ENCODE results near the gene POC1B. TPM values are rescaled to one million over a fixed set of nuclear protein-coding genes. Genes with fewer than 3 reads are reported as not detected.

POC1B gene
- polyA plus RNA-seq (2013, experiment 1 of 2): 11.5 TPM
- 16.2 TPM for polyA plus RNA-seq (2013, experiment 2 of 2)

DNA sequence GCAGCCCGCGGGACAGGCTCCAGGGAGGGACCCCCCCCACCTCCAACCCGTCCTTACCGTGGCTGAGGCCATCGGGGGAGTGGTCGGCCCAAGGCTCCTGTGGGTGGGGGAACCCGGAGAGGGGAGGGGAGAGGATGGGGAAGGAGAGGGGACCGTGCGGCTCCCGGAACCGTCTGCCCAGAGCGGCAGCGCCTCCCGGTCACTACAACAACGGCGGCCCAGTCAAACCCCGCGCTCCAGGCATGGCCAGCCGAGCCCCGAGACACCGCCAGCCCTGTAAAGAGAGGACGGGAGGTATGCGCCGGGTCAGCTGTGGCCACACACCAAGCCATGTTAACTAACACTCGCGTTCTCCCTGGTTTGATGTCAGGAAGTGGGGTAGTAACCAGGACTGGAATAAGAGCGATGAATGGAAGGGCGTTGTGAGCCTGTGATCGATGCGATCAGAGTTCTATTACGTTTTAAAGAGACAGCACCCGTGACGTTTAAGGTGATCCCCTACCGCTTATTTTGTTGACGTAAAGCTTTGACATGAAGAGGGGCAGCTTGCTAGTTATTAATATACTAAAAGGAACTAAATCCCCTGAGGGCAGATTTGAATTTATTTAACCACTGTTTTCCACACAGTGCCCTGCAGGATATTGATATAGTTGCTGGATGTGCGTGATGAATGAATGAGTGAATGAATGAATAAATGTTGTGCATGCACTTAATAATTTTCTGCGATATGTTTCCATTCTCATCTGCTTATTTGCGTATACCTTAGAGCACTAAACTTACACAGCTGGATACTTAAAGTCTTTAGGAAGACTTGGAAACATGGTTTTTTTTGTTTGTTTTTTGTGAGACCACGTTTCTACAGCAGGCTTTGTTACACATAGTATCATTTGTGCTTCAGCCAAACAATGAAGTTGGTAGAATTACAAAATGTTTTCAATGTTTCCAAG lies at the start of gene POC1B:
Gene POC1B, minus strand, starts transcription at position 224 of the 947 bp plus-strand sequence. Its CDS starts 152 bp downstream, at position 72.
- peaks cover 18% of the 10 kb centered on the region for H3K36me3 ChIP-seq (ENCODE audit: insufficient read depth, low read length)
- H3K4me3 ChIP-seq (ENCODE audit: low read length): peak within 1 kb of the TSS; percentile 94
- peak within 1 kb of the TSS; percentile 78; the same call in 1 of the 2 replicates for H3K27ac ChIP-seq (ENCODE audit: low read depth, low read length)
- 2% methylated on average over 36 of the region's 39 CpGs for WGBS
- no peaks in the 10 kb centered on the region for H3K9me3 ChIP-seq (ENCODE audit: insufficient read depth, low read depth, low read length)
- H3K4me1 ChIP-seq (ENCODE audit: insufficient read depth, low read length): peaks cover 4% of the 10 kb centered on the region; the same call in 1 of the 2 replicates
- peak within 1 kb of the TSS; percentile 74 for H3K9ac ChIP-seq (ENCODE audit: low read depth, low read length)
- H3K27me3 ChIP-seq (ENCODE audit: insufficient read depth, low read length): no peaks in the 10 kb centered on the region

DNA sequence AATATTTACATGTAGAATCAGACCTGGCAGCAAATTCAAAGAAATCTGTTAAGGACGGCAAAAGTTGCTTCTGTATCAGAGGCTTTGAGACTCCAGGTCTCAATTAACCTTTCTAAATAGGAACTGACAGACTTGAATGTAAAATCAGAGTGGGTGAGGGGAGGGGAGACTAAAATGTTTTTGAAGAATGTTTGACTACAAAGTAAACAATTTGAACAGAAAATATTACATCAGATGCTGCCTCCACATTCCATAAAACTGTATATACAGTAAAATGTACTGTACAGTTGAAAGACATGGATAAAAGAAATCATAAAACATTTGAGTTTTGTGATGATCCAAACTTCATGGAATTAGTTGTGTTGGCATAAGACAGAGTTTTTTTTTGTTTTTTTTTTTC lies 49.5 kb upstream of the POC1B start:
- Histone ChIP-seq H3K9ac (ENCODE audit: low read depth, low read length) (no peak overlapping the region; the same call in 1 of the 2 replicates), H3K36me3 (ENCODE audit: insufficient read depth, low read length) (no peaks in the 10 kb centered on the region), H3K4me1 (ENCODE audit: insufficient read depth, low read length) (peaks cover 16% of the 10 kb centered on the region), H3K27me3 (ENCODE audit: insufficient read depth, low read length) (no peaks in the 10 kb centered on the region), H3K4me3 (ENCODE audit: low read length) (no peak overlapping the region), H3K27ac (ENCODE audit: low read depth, low read length) (no peak overlapping the region), H3K9me3 (ENCODE audit: insufficient read depth, low read depth, low read length) (no peaks in the 10 kb centered on the region)
- WGBS: 91% methylated on average over 1 of the region's 1 CpG

DNA sequence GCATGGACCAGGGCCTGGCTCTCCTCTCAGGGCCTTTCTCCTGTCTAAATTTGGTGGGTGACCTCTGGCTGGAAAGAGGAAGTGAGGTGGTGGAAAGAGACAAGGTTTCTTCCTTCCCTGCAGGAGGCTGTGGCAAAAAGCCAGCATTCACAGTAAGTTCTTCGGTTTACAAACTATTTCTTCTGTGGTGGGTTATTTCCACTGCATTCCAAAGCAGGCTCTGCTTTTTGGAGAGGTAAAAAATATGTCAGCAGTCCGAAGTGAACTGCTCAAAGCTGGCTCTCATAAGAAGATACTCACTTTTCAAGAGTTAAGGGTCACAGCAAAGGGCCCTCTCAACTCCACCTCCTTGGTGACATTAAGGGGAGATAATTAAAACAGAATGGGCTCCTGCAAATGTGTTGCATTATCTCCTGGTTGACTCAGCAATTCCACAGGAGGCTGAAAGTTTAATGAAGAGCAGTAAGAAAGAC lies 48.9 kb upstream of the POC1B start:
- Histone ChIP-seq H3K9ac (ENCODE audit: low read depth, low read length) (no peak overlapping the region), H3K27ac (ENCODE audit: low read depth, low read length) (no peak overlapping the region), H3K36me3 (ENCODE audit: insufficient read depth, low read length) (no peaks in the 10 kb centered on the region), H3K4me1 (ENCODE audit: insufficient read depth, low read length) (peaks cover 16% of the 10 kb centered on the region), H3K27me3 (ENCODE audit: insufficient read depth, low read length) (no peaks in the 10 kb centered on the region), H3K4me3 (ENCODE audit: low read length) (no peak overlapping the region), H3K9me3 (ENCODE audit: insufficient read depth, low read depth, low read length) (no peaks in the 10 kb centered on the region)
- 80% methylated on average over 2 of the region's 2 CpGs for WGBS

DNA sequence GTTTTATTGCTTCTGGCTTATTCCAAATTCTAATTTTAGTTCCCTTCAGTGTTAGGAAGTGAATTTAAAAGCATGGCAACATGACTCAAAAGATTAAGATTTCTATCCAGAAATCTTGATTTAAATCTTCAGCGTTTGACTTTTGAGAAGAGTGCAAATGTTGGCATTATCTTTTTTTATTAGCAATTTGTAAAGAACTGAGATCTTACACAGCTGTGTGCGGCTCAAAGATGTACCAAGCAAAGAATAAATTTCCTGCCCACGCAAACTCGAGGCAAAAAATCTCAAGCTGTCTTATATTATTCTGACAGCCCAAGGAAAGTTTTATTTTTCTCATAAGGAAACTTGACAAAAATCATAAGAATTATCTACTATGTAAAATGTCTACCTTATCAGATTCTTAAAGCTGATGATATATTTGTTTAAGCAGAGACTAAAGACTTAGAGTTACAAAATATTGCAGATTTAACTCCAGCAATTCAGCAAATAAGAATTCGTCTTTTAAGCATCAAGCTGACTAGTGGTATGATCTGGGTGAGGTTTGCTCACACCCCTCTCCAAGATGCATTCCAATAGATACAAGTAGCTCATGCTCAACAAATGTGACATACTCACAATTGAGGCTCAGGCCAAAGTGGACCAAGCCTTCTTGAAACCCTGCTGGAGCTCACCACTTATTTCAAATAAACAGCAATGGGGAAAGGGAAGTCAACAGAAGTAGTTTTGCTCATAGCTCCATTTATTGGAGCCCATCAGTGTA lies 47.4 kb upstream of the POC1B start:
- H3K36me3 ChIP-seq (ENCODE audit: insufficient read depth, low read length): no peaks in the 10 kb centered on the region
- H3K9me3 ChIP-seq (ENCODE audit: insufficient read depth, low read depth, low read length): no peaks in the 10 kb centered on the region
- H3K4me1 ChIP-seq (ENCODE audit: insufficient read depth, low read length): peaks cover 16% of the 10 kb centered on the region
- WGBS: 94% methylated on average over 4 of the region's 5 CpGs
- H3K27ac ChIP-seq (ENCODE audit: low read depth, low read length): no peak overlapping the region
- H3K27me3 ChIP-seq (ENCODE audit: insufficient read depth, low read length): no peaks in the 10 kb centered on the region
- H3K9ac ChIP-seq (ENCODE audit: low read depth, low read length): no peak overlapping the region
- no peak overlapping the region for H3K4me3 ChIP-seq (ENCODE audit: low read length)

DNA sequence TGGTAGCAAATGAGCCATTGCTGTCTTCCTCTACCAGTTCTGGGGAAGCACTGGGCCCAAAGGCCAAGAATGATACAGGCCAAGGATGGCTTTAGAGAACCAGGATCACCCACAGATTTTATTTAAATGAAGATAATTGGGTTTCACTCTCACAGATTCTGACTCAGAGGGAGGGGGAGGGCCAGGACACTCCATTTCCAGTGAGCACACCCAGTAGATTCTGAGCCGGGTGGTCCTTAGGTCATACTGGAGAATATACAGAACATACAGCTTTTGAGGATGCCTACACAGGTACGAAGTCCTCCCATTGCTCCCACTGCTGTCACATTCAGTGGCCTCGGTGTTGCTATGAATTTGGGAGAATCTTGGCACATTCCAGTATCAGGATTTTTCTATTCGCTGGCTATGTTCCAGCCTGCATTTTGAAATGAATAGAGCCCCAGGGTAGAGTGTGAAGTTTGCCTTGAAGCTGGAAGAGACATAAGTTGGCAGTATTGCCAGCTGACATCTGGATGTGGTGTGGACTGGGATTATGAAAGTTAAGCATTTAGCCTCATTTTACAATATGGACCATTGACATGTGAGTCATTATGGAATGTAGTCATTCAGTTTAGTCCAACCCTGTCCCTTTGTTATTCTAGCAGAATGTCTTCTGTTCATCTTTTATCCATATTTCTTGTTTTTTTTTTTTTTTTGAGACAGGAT lies 45.8 kb upstream of the POC1B start:
- WGBS: 95% methylated on average over 4 of the region's 4 CpGs
- H3K4me1 ChIP-seq (ENCODE audit: insufficient read depth, low read length): peaks cover 16% of the 10 kb centered on the region

DNA sequence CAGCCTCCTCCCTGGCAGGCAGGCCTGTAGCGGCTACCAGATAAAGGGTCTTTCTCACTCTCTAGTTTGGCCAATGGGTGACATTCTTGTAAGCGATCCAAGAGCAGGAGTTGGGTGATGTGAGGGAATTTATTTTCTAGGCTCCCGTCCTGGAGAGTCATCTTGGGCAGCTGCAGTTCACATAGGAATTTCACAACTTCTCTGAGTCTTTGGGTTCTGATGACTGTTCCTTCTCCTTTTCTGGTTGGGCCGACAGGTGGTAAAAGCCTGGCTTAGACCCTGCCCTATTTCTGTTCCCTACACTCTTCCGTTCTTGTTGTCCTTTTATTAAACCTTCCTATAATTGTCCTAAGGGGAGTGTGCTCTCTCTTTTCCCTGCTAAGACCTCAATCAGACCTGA lies 42.6 kb upstream of the POC1B start:
- Histone ChIP-seq H3K36me3 (ENCODE audit: insufficient read depth, low read length) (no peaks in the 10 kb centered on the region), H3K4me3 (ENCODE audit: low read length) (no peak overlapping the region), H3K27me3 (ENCODE audit: insufficient read depth, low read length) (no peaks in the 10 kb centered on the region), H3K9ac (ENCODE audit: low read depth, low read length) (no peak overlapping the region), H3K9me3 (ENCODE audit: insufficient read depth, low read depth, low read length) (no peaks in the 10 kb centered on the region), H3K27ac (ENCODE audit: low read depth, low read length) (no peak overlapping the region), H3K4me1 (ENCODE audit: insufficient read depth, low read length) (no peaks in the 10 kb centered on the region)
- WGBS: 92% methylated on average over 5 of the region's 5 CpGs

More for the DNA sequence above, 45.8 kb upstream of the POC1B start:
- Histone ChIP-seq H3K36me3 (ENCODE audit: insufficient read depth, low read length) (no peaks in the 10 kb centered on the region), H3K9me3 (ENCODE audit: insufficient read depth, low read depth, low read length) (no peaks in the 10 kb centered on the region), H3K4me3 (ENCODE audit: low read length) (no peak overlapping the region), H3K9ac (ENCODE audit: low read depth, low read length) (no peak overlapping the region), H3K27ac (ENCODE audit: low read depth, low read length) (no peak overlapping the region), H3K27me3 (ENCODE audit: insufficient read depth, low read length) (no peaks in the 10 kb centered on the region)

DNA sequence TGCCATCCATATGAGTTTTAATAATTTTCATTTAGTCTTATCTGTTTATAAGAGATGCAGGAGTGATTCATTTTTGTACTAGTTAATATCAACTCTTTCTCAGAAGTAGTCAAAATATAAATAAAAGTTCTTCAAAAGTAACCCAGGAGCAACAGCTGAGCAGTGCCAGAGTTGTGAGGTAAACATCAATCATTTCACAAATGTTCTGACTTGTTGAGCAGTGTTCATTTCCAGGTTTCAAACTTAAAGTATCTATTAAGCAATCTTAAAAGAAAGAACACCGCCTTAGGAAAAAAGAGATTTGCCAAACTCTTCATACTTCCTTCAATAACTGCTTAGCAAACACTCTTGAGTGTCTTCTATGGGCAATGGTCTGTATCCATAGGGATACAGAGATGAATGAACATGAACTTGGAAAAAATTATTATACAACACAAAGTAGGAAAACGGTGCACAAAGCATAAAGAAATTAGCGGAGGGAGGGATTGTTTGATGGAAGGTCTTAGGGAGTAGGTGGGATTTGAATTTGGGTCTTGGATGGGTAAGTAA lies 41.9 kb upstream of the POC1B start:
- no peak overlapping the region for H3K27ac ChIP-seq (ENCODE audit: low read depth, low read length)
- 94% methylated on average over 3 of the region's 3 CpGs for WGBS
- H3K4me3 ChIP-seq (ENCODE audit: low read length): no peak overlapping the region
- no peaks in the 10 kb centered on the region for H3K27me3 ChIP-seq (ENCODE audit: insufficient read depth, low read length)
- no peak overlapping the region for H3K9ac ChIP-seq (ENCODE audit: low read depth, low read length)
- no peaks in the 10 kb centered on the region for H3K36me3 ChIP-seq (ENCODE audit: insufficient read depth, low read length)
- no peaks in the 10 kb centered on the region for H3K4me1 ChIP-seq (ENCODE audit: insufficient read depth, low read length)
- H3K9me3 ChIP-seq (ENCODE audit: insufficient read depth, low read depth, low read length): no peaks in the 10 kb centered on the region

DNA sequence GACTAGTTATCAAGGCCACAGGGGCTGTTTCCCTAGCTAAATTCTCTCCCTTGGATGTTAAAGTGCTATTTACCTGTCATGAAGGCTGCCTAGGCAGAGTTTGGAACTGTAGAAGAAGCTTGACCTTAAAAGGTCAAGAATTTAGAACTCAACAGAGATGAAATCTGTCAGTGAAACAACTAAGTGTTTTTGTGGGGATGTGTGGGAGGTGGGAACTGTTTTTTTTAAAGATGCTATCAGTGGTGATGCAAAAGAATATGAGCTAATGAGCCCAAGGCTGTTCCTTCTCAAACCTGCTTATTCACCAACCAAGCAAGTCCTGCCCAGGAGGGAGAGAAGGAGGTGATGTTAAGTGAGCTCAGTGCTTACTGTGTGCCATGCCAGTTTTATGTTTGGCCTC lies 40.8 kb upstream of the POC1B start:
- Histone ChIP-seq H3K27ac (ENCODE audit: low read depth, low read length) (no peak overlapping the region), H3K36me3 (ENCODE audit: insufficient read depth, low read length) (no peaks in the 10 kb centered on the region)

DNA sequence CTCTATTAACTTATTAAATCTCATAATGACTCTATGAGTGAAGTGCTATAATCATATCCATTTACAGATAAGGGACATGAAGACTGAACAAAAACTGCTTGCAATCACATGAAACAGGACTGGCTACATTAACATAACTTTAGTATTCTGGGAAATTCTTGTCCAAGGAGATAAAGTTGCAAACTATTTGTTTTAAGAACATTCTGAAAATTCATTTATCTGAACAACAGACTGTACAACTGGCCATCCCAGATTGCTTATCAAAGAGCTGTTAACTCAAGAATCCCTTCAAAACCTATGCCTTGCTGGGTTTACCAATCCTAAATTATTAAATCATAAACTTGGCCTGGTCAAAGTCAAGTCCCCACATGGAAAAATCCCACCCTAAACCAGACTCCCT lies 39.2 kb upstream of the POC1B start:
- Histone ChIP-seq H3K4me1 (ENCODE audit: insufficient read depth, low read length) (no peaks in the 10 kb centered on the region), H3K27ac (ENCODE audit: low read depth, low read length) (no peak overlapping the region), H3K4me3 (ENCODE audit: low read length) (no peak overlapping the region), H3K9ac (ENCODE audit: low read depth, low read length) (no peak overlapping the region), H3K9me3 (ENCODE audit: insufficient read depth, low read depth, low read length) (no peaks in the 10 kb centered on the region), H3K36me3 (ENCODE audit: insufficient read depth, low read length) (no peaks in the 10 kb centered on the region), H3K27me3 (ENCODE audit: insufficient read depth, low read length) (no peaks in the 10 kb centered on the region)

More for the DNA sequence above, 40.8 kb upstream of the POC1B start:
- H3K9me3 ChIP-seq (ENCODE audit: insufficient read depth, low read depth, low read length): no peaks in the 10 kb centered on the region
- no peak overlapping the region for H3K9ac ChIP-seq (ENCODE audit: low read depth, low read length)
- H3K27me3 ChIP-seq (ENCODE audit: insufficient read depth, low read length): no peaks in the 10 kb centered on the region
- no peak overlapping the region for H3K4me3 ChIP-seq (ENCODE audit: low read length)
- H3K4me1 ChIP-seq (ENCODE audit: insufficient read depth, low read length): no peaks in the 10 kb centered on the region

DNA sequence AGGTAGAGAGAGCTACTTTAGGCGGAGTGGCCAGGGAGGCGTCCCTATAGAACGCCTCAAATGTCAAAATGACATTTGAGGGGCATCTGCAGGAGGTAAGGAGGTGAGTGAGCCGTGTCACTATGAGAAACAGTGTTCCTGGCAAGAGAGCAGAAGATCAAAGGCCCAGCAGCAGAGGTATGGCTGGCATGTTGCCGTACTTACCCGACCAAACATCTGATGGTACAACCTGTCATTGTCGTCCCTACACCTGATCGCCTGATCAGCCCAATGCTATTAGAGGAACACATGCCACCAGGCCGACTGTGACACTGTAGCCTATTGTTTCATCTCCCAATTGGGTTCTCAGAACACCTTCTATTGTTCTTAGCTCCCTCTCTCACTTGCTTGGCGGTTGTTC lies 33.9 kb upstream of the POC1B start:
- no peak overlapping the region for H3K27ac ChIP-seq (ENCODE audit: low read depth, low read length)
- H3K27me3 ChIP-seq (ENCODE audit: insufficient read depth, low read length): no peaks in the 10 kb centered on the region
- H3K9ac ChIP-seq (ENCODE audit: low read depth, low read length): no peak overlapping the region
- H3K36me3 ChIP-seq (ENCODE audit: insufficient read depth, low read length): no peaks in the 10 kb centered on the region
- no peaks in the 10 kb centered on the region for H3K9me3 ChIP-seq (ENCODE audit: insufficient read depth, low read depth, low read length)
- 93% methylated on average over 10 of the region's 10 CpGs for WGBS
- H3K4me1 ChIP-seq (ENCODE audit: insufficient read depth, low read length): no peaks in the 10 kb centered on the region
- H3K4me3 ChIP-seq (ENCODE audit: low read length): no peak overlapping the region

Data from HUES64 (cell line).